Erythroblast (primary cell): ENCODE measurements around the gene WDR64.

Experiments
- GATA1 ChIP-seq: IDR thresholded peaks from 2 replicates; pipeline ENCODE4 v1.6.1; 2011; ENCODE audit warnings: low read depth, mild to moderate bottlenecking, control low read depth, low read length, moderate library complexity
- POLR2A ChIP-seq: IDR thresholded peaks from 2 replicates; pipeline ENCODE4 v1.6.1; 2011; ENCODE audit warnings: mild to moderate bottlenecking, low read length

DNA sequence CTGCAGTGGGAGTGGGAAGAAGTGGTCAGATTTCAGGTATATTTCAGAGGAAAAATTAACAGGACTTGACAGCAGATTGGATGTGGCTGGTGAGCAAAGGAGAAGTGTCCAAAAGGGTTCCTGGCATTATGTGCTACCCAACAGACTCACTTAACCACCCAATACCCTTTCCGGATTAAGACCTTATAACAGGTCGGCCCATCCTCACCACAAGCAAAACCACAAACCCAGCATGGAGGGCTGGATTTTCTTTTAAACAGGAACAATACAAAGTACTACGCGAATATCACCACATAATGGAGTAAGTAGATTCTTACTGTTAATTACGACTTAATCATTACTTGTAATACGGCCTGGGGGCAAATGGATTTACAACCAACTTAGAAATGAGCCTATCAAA lies 59.2 kb downstream of the WDR64 start:
- TF ChIP-seq POLR2A: no peak
- TF ChIP-seq GATA1: no peak
